Daoy (cell line): ENCODE results near the gene MEF2A. TPM values are rescaled to one million over a fixed set of nuclear protein-coding genes. Genes with fewer than 3 reads are reported as not detected.
A peak's percentile ranks its signal among the peaks of the same experiment; 100 is the strongest.
"Not testable (repeated sequence)": the region's sequence is repeated elsewhere in the genome, so short reads cannot be mapped to it uniquely, and the experiment has no call there.

ENCODE experiments used
- DNase-seq: peaks from one replicate; pipeline ENCODE4 v3.0.0-alpha.2; 2015; ENCODE audit warnings: low read depth
- total RNA-seq: library from RNA; depleted of rRNA; stranded (reverse); fragments of >200 nt; shearing (Covaris generic); gene quantifications from 2 replicates; pipeline ENCODE4 v1.2.3, GENCODE V29; 2014

The MEF2A gene
- total RNA-seq, 1 experiment from 2014 or later: 24.2 TPM

DNA sequence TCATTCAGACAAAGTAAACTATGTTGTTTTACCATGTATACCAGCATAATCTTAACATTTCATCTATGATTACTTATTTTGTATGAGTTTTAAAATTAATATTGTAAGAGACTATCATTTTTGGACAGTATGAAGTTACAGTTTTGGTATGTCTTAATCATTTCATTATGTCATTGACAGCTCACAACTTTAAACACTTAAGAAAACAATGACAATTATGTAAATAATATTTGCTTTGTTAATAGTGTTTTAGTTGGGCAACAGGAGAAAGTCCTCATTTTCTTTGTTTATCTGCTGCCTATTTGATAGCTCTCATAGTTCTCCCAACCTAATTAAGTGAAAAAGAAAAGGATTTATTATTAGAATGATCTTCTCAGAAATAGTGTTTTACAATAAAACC, 80.2 kb downstream of the MEF2A start:
- DNase-seq: no peak

DNA sequence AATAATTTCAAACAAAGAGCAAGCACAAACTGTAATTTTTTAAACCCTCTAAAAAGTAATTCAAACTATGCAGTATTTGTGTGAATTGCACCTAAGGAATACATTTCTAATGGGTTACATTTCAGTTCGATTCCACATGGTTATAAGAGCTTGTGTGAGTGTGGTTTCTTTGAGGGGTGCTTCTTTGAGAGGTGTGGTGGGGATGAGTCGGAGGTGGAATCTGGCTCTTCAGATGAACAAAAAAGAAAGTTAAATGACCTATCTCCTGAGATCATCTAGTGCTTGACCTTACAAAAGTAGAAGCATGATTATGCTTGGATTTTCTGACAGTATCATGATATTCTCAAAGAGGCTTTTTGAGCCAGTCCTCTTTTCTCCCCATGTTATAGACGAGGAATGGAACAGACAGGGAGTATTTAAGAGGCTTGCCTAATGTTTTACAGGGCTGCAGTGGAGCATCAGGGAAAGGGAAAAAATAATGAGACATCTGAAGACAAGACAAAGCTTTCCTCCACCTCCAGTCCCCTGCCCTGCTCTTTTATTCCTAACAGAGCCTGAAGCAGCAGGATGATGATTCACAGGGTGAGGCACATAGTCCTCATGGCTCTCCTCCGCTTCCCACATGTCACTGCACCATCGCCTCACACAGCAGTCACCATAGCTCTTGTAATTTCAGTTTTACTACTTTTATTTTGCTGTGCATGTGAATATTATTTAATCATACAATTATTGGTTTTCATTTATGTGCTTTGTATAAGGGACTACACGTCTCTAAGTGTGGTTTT, 85.4 kb downstream of the MEF2A start:
- peak; percentile 65 for DNase-seq

DNA sequence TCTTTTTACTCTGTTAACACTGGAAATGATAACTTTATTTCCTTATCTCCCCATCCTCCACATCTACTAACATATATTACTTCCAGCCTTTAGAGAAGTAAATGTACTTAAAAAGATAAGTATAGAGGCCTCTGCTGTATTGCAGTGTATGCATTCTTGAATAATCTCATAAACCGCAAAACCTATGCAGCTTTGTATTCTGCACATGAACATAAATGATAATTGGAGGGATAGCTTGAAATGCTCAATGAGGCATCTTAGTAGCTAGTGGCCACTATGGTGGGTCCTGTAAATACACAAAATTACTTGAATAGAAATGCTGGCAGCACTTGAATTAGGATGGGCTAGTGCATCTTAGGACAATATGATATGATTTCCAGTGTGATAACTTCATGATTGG, 90.4 kb downstream of the MEF2A start:
- no peak for DNase-seq

DNA sequence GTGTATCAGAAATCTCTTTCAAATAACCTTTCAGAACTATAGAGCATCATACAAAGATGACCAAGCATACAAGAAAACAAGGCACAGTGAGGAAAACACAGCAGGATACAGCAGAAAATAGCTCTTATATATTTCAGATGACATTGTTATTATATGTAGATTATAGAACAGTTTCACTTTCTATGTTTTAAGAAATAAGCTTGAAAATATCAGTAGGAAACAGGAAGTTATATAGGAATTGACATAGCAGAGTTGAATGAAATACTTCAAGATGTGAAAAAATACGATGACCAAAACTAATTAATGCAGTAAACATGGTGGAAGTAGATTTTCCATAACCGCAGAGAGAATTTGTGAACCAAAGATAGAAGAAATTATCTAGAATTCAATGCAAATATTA, 92.2 kb downstream of the MEF2A start:
- DNase-seq: no peak

DNA sequence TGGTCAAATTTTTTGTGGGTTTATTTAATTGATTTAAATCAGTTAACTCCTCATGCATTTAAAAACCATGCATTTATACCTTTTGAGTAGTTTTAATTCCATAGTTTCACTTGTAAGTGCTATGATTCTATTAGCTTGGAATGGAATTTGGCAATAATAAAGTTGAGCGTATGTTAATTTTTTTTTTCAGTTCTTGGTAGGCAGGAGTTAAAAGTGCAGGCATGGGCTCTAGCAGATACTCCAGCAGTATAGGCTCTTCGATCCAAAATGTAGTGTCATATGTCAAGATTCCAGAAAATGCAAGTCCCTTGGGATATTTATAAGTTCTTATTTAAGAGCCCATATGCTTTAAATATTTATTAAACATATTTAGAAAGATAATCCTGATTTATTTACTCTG, 97.1 kb downstream of the MEF2A start:
- DNase-seq: no peak

DNA sequence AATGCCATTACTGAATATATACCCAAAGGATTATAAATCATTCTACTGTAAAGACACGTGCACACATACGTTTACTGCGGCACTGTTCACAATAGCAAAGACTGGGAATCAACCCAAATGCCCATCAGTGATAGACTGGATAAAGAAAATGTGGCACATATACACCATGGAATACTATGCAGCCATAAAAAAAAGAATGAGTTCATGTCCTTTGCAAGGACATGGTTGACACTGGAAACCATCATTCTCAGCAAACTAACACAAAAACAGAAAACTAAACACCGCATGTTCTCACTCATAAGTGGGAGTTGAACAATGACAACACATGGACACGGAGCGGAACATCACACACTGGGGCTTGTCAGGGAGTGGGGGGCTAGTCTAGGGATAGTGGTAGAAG, 100.3 kb downstream of the MEF2A start:
- DNase-seq: not testable (repeated sequence)

DNA sequence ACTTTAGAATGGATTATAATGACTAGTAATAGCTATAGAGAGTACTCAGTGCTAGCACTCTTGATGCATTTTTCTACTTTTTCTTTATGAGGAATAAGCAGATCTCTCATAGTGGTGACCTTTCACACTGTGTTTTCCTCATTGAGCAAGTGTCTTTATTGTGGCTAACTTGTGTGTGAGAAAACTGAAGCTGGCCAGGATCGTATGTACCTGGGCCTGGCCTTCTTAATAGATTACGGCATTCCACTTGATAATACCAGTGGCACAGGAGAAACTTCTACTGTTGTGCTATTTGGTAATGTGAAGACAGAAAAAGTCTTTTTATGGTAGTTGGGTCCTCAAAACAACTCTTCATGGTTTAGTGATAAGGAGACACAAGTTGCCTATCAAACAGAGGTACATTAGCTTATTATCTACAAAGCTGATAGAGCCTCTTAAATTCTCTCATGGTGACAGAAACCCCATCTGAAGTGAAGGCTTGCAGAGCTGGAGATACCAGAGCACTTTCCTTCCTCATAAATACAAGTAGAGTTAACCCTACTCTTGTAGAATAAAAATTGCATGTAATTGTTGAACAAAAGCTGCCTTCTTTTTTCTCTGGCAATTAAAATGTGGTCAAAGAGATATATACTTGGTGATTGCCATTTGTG, 102.9 kb downstream of the MEF2A start:
- no peak for DNase-seq

DNA sequence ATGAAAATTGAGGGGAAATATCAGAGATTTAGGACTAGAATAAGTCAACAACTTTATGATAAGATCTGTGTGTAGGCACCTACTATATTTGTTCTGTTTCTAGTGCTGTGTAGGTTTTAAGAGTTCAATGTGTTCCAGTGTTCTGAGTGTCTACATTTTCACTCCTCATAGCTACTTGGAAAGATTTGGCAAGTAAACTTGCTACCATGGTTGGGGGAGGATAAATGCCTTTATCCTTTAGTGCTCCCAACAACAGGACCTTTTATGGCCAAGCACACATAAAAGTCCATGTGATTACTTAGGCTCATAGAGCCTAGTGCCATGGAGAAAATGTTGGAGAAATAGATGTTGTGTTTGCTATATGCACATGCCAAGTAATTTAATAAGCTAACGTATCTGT, 103.5 kb downstream of the MEF2A start:
- no peak for DNase-seq

DNA sequence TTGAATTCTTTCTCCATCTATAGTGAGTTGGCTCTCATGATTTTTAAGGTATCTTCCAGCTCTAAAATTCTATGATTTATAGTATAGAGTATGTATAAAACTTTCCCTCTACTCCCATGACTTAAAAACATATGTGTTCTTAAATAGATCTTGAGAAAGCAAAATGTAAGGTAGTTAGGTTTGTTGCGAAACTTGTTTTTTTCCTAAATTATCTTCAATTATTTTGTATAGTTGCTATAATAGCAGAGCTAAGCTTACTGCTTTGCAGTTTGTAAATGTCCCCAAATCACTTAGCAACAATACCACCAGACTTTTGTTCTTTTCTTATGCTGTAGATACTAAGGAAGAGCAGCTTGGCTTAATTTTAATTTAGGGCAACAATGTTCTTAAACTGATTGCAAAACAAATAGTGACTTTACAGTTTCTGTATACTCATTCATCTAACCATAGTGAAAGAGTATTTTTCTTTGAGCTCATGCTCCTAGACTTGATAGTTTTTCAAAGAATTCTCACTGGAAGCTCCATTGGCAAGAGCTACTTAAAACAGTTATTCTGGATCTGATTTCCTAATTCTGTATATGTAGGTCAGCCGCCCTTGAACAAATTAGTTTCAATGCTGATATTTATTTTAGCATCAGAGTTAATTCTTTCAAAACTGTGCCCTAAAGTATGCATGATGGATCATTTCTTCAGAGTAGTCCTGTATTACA, 106.3 kb downstream of the MEF2A start:
- DNase-seq: no peak

DNA sequence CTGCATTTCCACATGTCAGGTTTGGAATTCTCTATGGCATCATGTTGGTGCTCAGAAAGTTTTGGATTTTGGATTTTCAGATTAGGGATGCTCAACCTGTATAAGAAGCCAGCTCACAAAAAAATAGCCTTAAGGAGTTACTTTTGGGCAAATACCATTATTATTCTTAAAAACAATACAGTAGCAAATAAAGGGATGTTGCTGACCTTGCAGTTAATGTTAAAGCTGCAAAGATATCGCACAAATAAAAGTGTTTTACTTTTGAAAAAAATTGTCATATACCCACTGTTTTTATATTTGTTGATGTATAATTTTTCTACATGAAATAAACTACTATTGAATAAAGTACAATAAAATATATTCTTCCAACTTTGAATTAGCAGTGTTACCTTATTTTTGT, 107.3 kb downstream of the MEF2A start:
- DNase-seq: no peak

DNA sequence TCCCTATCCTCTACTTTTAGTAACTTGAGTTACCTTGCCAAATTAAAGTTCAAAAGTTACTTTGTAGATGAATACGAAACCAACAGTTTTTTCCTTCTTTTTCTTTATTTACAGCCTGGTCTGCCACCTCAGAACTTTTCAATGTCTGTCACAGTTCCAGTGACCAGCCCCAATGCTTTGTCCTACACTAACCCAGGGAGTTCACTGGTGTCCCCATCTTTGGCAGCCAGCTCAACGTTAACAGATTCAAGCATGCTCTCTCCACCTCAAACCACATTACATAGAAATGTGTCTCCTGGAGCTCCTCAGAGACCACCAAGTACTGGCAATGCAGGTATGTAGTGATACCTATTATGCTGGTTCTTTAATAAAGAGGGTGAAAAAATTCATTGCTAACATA, 108.5 kb downstream of the MEF2A start:
- no peak for DNase-seq

DNA sequence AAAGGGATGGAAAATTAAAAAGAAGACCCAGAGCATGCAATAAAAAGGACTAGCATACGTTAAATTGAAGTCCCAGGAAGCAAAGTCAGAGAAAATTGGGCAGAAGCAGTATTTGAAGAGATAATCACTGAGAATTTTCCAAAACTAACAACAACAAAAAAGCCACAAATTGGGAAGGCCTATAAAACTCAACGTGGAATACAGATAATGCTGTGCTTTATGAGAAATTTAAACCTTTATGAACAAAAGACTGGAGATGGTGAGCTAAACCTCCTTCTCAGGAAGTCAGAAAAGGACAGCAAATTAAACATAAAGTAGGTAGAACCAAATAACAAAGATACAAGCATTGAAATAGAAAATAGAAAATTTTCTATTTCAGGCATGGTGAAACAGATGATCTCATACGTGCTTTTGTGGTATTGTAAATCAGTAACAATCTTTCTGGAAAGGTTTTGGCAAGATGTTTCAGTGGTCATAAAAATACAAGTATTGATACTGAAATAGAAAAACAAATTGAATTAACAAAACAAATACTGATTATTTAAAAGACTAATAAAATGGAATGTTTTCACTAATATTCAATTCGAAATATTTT, 111.9 kb downstream of the MEF2A start:
- no peak for DNase-seq

DNA sequence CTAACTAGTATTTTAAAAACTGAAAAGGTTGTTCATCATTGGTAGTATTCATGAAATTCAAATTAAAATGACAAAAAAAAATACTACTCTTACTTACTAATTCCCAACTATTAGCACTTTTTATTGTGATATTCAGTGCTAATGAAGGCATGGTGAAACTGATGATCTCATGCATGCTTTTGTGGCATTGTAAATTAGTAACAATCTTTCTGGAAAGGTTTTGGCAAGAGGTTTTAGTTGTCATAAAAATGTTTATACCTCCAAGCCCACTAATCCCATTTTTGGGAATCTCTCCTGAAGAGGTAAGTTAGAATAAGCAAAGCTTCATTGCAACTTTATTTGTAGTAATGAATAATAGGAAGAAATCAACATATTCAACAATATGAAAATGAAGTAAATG, 114.5 kb downstream of the MEF2A start:
- no peak for DNase-seq

DNA sequence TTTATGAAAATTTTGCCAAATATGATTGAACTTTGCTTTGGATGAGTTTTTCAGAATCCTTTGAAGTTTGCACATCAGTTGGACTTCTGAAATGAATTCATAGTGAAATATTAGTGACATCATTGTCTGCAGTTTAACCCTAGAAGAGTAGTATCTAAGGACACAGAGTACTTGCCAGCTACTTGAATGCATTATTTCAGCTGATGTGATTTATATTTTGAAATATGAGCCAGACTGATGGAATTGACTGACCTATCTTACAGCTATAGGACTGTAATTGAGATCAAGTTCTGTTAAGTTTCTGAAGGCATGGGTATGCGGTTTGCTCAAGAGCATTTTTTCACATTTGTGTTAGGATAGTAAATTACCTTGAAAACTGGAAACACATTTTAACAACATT, 116.2 kb downstream of the MEF2A start:
- no peak for DNase-seq

DNA sequence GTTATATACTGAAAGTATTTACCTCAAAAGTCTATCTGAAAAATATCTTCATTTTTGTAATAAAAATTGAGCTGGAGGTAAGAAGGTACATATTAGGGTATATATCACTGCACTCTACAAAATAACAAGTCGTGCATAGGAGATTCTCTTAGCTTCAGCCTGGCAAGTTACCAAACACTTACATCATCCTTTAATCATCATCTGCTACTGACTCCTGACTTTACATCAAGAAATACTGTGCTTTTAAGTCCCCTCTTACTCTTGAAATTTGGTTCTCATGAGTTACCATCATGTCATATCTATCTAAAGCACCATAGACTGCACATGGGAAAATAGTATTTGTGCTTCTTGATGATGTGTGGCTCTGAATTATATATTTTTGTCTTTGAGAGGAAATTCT, 116.7 kb downstream of the MEF2A start:
- peak; percentile 77 for DNase-seq

DNA sequence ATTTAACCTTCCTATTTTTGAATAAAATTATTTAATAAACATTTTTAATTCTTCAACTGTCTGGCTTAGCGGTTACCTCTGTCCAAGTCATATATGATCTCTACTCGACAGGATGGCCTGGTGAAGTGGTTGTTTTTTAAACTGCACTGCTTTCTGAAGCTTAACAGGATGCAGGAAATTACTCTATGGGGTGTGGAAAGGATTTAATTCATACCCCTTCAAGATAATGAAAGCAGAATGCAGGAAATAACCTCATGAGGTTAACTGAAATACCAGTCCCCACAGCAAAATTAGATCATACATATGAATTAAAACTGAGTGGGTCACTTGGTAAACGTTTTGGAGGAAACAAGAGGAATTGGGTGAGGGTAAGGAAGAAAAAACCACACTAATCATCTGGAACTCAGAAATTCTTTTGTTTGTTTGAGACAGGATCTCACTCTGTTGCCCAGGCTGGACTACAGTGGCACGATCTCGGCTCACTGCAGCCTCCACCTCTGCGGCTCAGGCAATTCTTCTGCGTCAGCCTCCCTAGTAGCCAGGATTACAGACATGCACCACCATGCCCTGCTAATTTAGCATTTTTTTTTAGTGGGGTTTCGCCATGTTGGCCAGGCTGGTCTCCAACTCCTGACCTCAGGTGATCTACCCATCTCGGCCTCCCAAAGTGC, 117.4 kb downstream of the MEF2A start:
- DNase-seq: peak; percentile 47

DNA sequence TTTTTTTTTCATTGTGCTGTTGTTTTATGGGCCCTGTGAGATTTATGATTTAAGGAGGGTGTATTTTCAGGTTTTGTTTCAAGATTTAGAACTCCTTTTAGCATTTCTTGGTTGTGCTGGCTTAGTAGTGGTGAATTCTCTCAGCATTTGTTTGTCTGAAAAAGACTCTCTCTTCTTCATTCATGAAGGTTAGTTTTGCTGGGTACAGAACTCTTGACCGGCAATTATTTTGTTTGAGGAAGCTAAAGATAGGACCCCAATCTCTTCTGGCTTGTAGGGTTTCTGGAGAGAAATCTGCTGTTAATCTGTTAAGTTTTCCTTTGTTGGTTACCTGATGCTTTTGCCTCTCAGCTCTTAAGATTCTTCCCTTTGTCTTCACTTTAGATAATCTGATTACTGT, 120.5 kb downstream of the MEF2A start:
- no peak for DNase-seq

DNA sequence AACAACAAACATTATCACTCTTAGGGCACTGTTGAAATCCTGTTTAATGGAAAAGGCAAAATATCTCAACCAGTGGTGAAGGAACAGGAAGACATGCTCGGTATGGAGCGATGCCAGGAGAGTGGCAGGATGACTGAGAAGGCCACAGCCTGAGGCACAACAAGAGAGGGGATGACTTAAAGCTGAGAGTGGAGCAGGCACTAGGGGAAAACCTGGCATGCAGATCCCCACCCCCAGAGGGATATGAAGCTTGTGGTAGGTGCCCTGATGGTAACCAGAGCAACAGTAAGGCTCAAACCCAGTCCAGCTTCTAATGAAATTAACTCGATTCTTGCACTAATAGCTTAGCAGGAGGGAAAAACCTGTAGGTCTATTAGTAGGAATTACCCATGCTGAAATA, 127.0 kb downstream of the MEF2A start:
- peak; percentile 51 for DNase-seq

DNA sequence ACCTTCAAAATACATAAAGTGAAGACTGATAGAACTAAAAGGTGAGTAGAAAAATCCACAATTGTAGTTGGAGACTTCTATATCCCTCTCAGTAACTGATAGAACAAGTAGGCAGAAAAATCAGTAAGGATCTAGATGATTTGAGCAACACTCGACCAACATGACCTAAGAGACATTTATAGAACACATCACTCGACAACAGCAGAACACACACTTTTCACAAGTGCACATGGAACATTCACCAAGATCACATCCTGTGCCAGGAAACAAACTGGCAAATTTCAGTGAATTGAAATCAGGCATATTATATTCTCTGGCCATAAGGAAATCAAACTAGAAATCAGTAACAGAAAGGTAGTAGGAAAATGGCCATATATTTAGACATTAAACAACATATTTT, 130.3 kb downstream of the MEF2A start:
- no peak for DNase-seq

DNA sequence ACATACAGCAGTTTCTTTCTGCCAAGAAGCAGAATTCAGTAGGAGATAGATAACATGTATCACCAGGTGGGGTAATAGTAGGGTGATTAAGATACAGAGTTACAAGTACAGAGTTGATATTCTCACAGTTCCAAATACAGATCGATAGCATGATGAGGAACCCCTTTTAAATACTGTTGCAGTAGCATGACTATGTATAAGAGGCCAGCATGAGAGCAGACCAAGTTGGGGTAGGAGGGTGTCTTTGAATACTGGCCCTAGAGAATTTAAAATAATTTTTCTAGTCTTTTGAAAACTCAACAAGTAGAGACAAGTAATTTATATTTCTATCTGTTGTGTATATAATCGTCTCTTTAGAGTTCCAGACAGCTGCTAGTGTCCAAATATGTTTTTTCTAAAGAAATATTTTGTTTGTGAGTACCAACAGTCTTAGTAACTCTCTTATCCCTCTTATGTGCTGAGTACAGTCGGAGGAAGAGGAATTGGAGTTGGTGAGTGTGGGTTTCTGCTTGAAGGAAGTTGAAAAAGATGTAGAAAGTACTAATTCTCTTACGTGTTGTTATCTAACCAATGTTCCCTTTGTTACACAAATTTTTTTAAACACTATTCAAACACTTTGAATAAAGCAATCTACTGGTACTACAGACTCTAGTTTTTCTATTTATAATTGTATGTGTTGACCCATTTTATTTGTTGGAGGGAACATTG, 137.3 kb downstream of the MEF2A start:
- DNase-seq: no peak
